ENCODE data around the gene KCNIP4. TPM values are rescaled to one million over a fixed set of nuclear protein-coding genes. Genes with fewer than 3 reads are reported as not detected.

Gene KCNIP4
- total and polyA plus RNA-seq, 2 of the 4 experiments (the other 2 are of a cell fraction), result not detected

- no peak overlapping the region for H3K9ac ChIP-seq (ENCODE audit: low read depth, low read length)
- H3K27me3 ChIP-seq (ENCODE audit: control insufficient read depth, insufficient read depth, low read length), result no peaks in the 10 kb centered on the region
- H2BK5ac ChIP-seq (ENCODE audit: low read depth, low read length, poor library complexity, severe bottlenecking), result no peak overlapping the region
- ATAC-seq (ENCODE audit: low read depth) (no peak), DNase-seq (peak; percentile 23)
- H2BK20ac ChIP-seq (ENCODE audit: low read depth, low read length), result no peak overlapping the region
- H3K23ac ChIP-seq (ENCODE audit: low read depth, low read length), result no peak overlapping the region
- no peak overlapping the region for H2AFZ ChIP-seq (replicated peaks; ENCODE audit: low read length, poor library complexity)
- no peak overlapping the region for H3K18ac ChIP-seq (ENCODE audit: low read depth, low read length)
- no peak for TF ChIP-seq BHLHE40 (IDR thresholded peaks at IDR 0.05; ENCODE audit: low read depth, low read length)
- no peaks in the 10 kb centered on the region for H3K9me1 ChIP-seq (ENCODE audit: insufficient read depth, low read length)
- no peak overlapping the region for H4K8ac ChIP-seq (ENCODE audit: low read depth in 2 of 2, low read length in 2 of 2)
- H3K27ac ChIP-seq (ENCODE audit: insufficient read depth, low read length), result no peak overlapping the region
- no peak overlapping the region for H3K4ac ChIP-seq (ENCODE audit: low read depth, low read length)
- ChIA-PET POLR2A (ENCODE audit: unreplicated experiment) (no interaction called here), CTCF (no interaction called here)
- no peak overlapping the region for H2BK120ac ChIP-seq (ENCODE audit: low read depth, low read length)
- H3K36me3 ChIP-seq (ENCODE audit: control insufficient read depth, insufficient read depth, low read length), result no peaks in the 10 kb centered on the region
- no peak overlapping the region for H2BK15ac ChIP-seq (ENCODE audit: low read depth, low read length)
- no peak overlapping the region for H2AK9ac ChIP-seq (replicated peaks; ENCODE audit: low read depth, low read length, poor library complexity)
- peaks cover 4% of the 10 kb centered on the region for H3K4me1 ChIP-seq (ENCODE audit: control insufficient read depth, insufficient read depth, low read length)
- H4K91ac ChIP-seq (ENCODE audit: insufficient read depth, low read depth, low read length), result no peak overlapping the region
- intact Hi-C loops (cut with micrococcal nuclease), result no loop called here
- H3K14ac ChIP-seq (replicated peaks; ENCODE audit: low read depth, low read length), result no peak overlapping the region
- H3K4me2 ChIP-seq (ENCODE audit: low read depth, low read length), result no peak overlapping the region
- dilution Hi-C loops (cut with HindIII; ENCODE audit: low sequenced_read_pairs, unreplicated experiment), result no loop called here
- in situ Hi-C loops (cut with MboI; ENCODE audit: low sequenced_read_pairs), result no loop called here
- no peak overlapping the region for H2AK5ac ChIP-seq (ENCODE audit: low read depth, low read length)
- H3K56ac ChIP-seq (ENCODE audit: extremely low read depth, insufficient read depth, low read length), result no peak overlapping the region
- H4K20me1 ChIP-seq (ENCODE audit: insufficient read depth, low read length), result no peaks in the 10 kb centered on the region
- no peaks in the 10 kb centered on the region for H3K79me1 ChIP-seq (ENCODE audit: low read depth in 1 of 2, low read length in 2 of 2)
- no TSS peak for BruUV-seq (replicated peaks)
- H3K9me3 ChIP-seq (ENCODE audit: control insufficient read depth, insufficient read depth, low read length), result no peaks in the 10 kb centered on the region
- no peak overlapping the region for H4K5ac ChIP-seq (ENCODE audit: low read depth, low read length)
- no peak overlapping the region for H3K4me3 ChIP-seq (ENCODE audit: insufficient read depth, low read depth, low read length)
These were observed 58.3 kb downstream of the KCNIP4 start for GRCh38 chr4:21890231-21890630.
